Lung (tissue), 12 donors: ENCODE results near the gene CAPZB. TPM values are rescaled to one million over a fixed set of nuclear protein-coding genes. Genes with fewer than 3 reads are reported as not detected.
A peak's percentile ranks its signal among the peaks of the same experiment; 100 is the strongest.

Source experiments
- ATAC-seq: fragments of 200-7000 bp; cut with Tn5 transposase; one replicate; pipeline ENCODE4 v1.9.1; 2020; ENCODE audit warnings: moderate number of reproducible peaks; ENCODE audit not compliant: insufficient read depth, low FRiP score
- DNase-seq, 3 donors: peaks; one replicate each; pipeline ENCODE4 v3.0.0-alpha.2; 2013 to 2017
- H3K27ac ChIP-seq, 2 donors: one replicate each; pipeline ENCODE4 v1.5.1; 2013; ENCODE audit warnings: mild to moderate bottlenecking in 2 of 2, moderate library complexity in 2 of 2, control low read depth in 1 of 2, inconsistent platforms in 1 of 2, low read depth in 1 of 2, low read length in 1 of 2
- H3K27me3 ChIP-seq, 3 donors: one replicate each; pipeline ENCODE4 v1.5.1; 2013; ENCODE audit warnings: low read length in 2 of 3; ENCODE audit not compliant: control insufficient read depth in 3 of 3, insufficient read depth in 3 of 3
- H3K36me3 ChIP-seq, 4 donors: one replicate each; pipeline ENCODE4 v1.5.1; 2013; ENCODE audit warnings: low read length in 4 of 4, mild to moderate bottlenecking in 1 of 4, moderate library complexity in 1 of 4; ENCODE audit not compliant: control insufficient read depth in 4 of 4, insufficient read depth in 4 of 4
- H3K4me1 ChIP-seq, 5 donors: one replicate each; pipeline ENCODE4 v1.5.1; 2013; ENCODE audit warnings: low read length in 5 of 5, mild to moderate bottlenecking in 2 of 5, moderate library complexity in 1 of 5; ENCODE audit not compliant: control insufficient read depth in 5 of 5, insufficient read depth in 5 of 5
- H3K4me3 ChIP-seq: one replicate; pipeline ENCODE4 v1.5.1; 2013; ENCODE audit warnings: mild to moderate bottlenecking, control low read depth, moderate library complexity
- H3K9ac ChIP-seq, 2 donors: one replicate each; pipeline ENCODE4 v1.5.1; 2013; ENCODE audit warnings: low read length in 2 of 2, control low read depth in 1 of 2; ENCODE audit not compliant: insufficient read depth in 1 of 2
- H3K9me3 ChIP-seq, 4 donors: one replicate each; pipeline ENCODE4 v1.5.1; 2013; ENCODE audit warnings: low read length in 3 of 4, mild to moderate bottlenecking in 1 of 4, moderate library complexity in 1 of 4; ENCODE audit not compliant: control insufficient read depth in 4 of 4, insufficient read depth in 3 of 4
- CTCF ChIP-seq: IDR thresholded peaks from 2 replicates; pipeline ENCODE4 v1.5.1; 2012; ENCODE audit warnings: mild to moderate bottlenecking; ENCODE audit errors: control extremely low read depth, extremely low read depth
- WGBS, 2 donors: extraction: QIAGEN DNeasy Blood & Tissue Kit; methylation state at CpG; one replicate each; pipeline ENCODE4 v1.1.7; 2013; 5-methylcytosine and 5-hydroxymethylcytosine counted together
- polyA plus RNA-seq, 2 donors: library from polyadenylated mRNA; stranded (reverse); fragments of 200-250 nt; gene quantifications; one replicate each; pipeline ENCODE4 v1.2.1, GENCODE V29; 2013
- total RNA-seq, 2 donors: library from RNA; depleted of rRNA in 1 of 2; stranded (reverse); fragments of >200 nt in 1 of 2; gene quantifications; one replicate each; pipeline ENCODE4 v1.2.1, GENCODE V29; 2014 to 2021
- donor health status: control.
- donor health status: control.
- donor health status: Bipolar disorder and iron deficiency.
- donor health status: healthy.
- donor health status: DM: yes; HTN: yes; CAD: no.

The CAPZB gene
- total and polyA plus RNA-seq, 4 donors = 94.7 to 339 (median 278) TPM

GRCh38 chr1:19400192-19400611 lies 85.1 kb downstream of the CAPZB start:
- Histone ChIP-seq H3K9me3 (no peaks in the 10 kb centered on the region), H3K36me3 (peaks cover 0 to 10% (median 2%) of the 10 kb centered on the region in 4 donors), H3K4me1 (peaks cover 15 to 42% (median 28%) of the 10 kb centered on the region in 5 donors), H3K9ac (no peak overlapping the region), H3K27me3 (no peaks in the 10 kb centered on the region), H3K4me3 (no peak overlapping the region), H3K27ac (peak overlapping the region in 1 of 2 donors; percentile 49)
- WGBS, 2 donors = 77 to 81% methylated on average over 11 of the region's 11 CpGs
- ATAC-seq = no peak
- DNase-seq = no peak
- TF ChIP-seq CTCF = no peak

- H3K9ac ChIP-seq = no peak overlapping the region
- H3K36me3 ChIP-seq = peaks cover 0 to 12% (median 3%) of the 10 kb centered on the region in 4 donors
- no peak for TF ChIP-seq CTCF
- peaks cover 13 to 31% (median 24%) of the 10 kb centered on the region in 5 donors for H3K4me1 ChIP-seq
- no peak overlapping the region for H3K4me3 ChIP-seq
- DNase-seq (peak; percentile 29 to 57 (median 37)), ATAC-seq (peak; percentile 75)
- no peaks in the 10 kb centered on the region for H3K27me3 ChIP-seq
- no peaks in the 10 kb centered on the region for H3K9me3 ChIP-seq
- 66 to 83% methylated on average over 9 of the region's 9 CpGs for WGBS, 2 donors
- peak overlapping the region in 1 of 2 donors; percentile 50 for H3K27ac ChIP-seq
Measured at GRCh38 chr1:19398309-19398760, 87.0 kb downstream of the CAPZB start.

- H3K36me3 ChIP-seq = peaks cover 0 to 8% (median 3%) of the 10 kb centered on the region in 4 donors
- no peak overlapping the region for H3K4me3 ChIP-seq
- peaks cover 12 to 32% (median 22%) of the 10 kb centered on the region in 5 donors for H3K4me1 ChIP-seq
- DNase-seq = no peak
- no peak overlapping the region for H3K9ac ChIP-seq
- no peaks in the 10 kb centered on the region for H3K9me3 ChIP-seq
- TF ChIP-seq CTCF = no peak
- 91 to 92% methylated on average over 13 of the region's 13 CpGs for WGBS, 2 donors
- H3K27me3 ChIP-seq = no peaks in the 10 kb centered on the region
- peak overlapping the region in 1 of 2 donors; percentile 50 for H3K27ac ChIP-seq
- no peak for ATAC-seq
Measured at GRCh38 chr1:19397217-19397945, 88.0 kb downstream of the CAPZB start.
